Activated naive CD4-positive, alpha-beta T cell treated with anti-CD3 and anti-CD28 coated beads, Interleukin-2, amount 50 U/mL, for 16 hours (primary cell): ENCODE results near the gene DVL1.

ENCODE experiments used
- DNase-seq: peaks from one replicate; pipeline ENCODE4 v3.0.0-alpha.2; 2020

Gene DVL1

GRCh38 chr1:1309251-1310108 lies 39.7 kb downstream of the DVL1 start:
- no peak for DNase-seq

- no peak for DNase-seq
These were observed 40.4 kb downstream of the DVL1 start for GRCh38 chr1:1308756-1309250.

DNA sequence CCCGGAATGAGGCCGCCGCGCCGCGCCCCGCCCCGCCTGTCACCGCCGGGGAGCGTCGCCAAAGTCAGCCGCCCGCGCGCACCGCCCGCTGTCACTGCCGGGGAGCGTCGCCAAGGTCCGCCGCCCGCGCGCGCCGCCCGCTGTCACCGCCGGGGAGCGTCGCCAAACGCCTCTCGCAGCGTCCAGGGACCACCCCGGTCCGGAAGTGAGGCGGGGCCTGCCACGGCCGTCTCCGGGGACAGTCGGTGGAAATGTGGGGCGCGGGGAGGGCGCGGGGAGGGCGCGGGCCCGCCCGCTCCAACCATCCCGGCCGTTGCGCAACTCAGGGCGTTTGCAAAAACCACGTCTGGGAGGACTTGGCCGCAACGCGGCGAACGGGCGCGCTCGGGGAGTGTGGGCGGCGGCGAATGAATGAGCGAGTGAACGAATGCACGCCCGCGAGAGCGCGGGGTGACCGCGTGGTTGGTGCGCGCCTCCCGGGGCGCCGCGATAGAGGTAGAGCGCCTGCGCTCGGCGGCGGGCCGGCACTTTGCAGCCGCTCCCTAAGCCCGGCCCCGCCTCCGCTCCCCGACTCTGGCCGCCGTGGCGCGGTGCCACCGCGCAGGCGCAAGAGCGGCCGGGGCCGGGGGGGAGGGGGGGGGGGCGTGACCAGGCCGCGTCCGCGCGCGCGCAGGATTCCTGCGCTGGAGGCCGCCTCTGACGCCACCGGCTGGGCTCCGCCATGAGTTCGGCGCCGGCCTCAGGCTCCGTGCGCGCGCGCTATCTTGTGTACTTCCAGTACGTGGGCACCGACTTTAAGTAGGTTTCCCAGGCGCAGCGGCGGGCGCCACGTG lies 41.1 kb downstream of the DVL1 start, which contains the start of the genes ACAP3 and PUSL1:
ACAP3 (minus strand) TSS at position 8 of the 833 bp plus-strand sequence. CDS start 115 bp downstream, outside the sequence.
PUSL1 (plus strand) TSS at position 675 of the 833 bp plus-strand sequence; CDS start at position 722, 47 bp downstream.
- DNase-seq, result peak; percentile 91

DNA sequence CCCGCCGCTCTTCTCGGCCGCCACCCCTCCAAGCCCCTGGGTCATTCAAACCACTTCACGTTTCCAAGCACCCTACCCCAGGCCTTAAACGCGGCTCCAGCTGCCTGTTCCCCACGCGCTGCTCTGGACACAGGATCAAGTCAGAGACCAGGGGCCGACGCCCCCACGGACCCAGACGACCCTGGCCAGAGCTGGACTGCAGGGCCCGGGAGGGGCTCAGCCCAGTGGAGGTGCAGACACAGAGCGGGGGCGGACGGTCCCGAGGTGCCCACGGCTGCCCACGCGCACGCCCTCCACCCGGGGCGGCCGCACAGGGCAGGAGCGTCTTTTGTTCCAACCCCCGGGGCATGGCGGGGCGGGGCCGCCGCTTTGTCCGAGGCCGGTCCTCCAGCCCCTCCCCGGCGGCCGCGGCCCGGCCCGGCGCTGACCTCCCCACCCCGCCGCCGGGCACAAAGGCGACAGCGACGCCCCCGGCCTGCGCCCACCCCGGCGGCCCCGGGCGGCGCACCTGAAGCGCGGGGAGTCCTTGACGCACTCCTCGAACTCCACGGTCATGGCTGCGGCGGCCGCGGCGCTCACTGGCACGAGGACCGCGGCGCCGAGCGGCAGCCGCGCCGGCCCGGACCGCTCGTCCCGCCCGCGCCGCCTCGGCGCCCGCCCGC lies 41.8 kb downstream of the DVL1 start:
- no peak for DNase-seq

DNA sequence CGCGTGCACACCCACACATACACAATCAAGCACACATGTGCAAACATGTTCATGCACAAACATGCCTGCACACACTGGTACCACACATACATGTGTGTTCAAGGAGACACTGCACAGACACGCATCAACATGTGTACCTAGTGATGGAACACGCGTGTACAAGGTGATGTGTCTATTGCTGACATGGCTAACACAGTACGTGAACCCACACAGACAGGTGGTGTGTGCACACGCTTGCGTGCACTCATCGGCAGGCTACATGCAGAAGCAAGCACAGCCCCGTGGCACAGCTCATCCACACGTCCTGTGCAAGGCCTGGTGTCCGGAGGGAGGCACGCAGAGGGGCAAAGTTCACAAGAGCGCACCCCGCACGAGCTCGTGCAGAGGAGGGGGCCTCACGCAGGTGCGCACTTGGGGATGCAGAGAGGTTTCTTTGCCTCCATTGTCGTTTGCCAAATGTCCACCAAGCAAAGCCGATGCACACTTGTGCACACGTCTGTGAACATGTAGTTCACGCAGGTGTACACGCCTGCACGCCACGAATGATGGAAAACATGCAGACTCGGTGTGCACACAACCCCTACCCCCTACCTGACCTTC lies 42.5 kb downstream of the DVL1 start:
- no peak for DNase-seq

GRCh38 chr1:1306070-1306660 lies 43.1 kb downstream of the DVL1 start:
- DNase-seq, result no peak

DNA sequence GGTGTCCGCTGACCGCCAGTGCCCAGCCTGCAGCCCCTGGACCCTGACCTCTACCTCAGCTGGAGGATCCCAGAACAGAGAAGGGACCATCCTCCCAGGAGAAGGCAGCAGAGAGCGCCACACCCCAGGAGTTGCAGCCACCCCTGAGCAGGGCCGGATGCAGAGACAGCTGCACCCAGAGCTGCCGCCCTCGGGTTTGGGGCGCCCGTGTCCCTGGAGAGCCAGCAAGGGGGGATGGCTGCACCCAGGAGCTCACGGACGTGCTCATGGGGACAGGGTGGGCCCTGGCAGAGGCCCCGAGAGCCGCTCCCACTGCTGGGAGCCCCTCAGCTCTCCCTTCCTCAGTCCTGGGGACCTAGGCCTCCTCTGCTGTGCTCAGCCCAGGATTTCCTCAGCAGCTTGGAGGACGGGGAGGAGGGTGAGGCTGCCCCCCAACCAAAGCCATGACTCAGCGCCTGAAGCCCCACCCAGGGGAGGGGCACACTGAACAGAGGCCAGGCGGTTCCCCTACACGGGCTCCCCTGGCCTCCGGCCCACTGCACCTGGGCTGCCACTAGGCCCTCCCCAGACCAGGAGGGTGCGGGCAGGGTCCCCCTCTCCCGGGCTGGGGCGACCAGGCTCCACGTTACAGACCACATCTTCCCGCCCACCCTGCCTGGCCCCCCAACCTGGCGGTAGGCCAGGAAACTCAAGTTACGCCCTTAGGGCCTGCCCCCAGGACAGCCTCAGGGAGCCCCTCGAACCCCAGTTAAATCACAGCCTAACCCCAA lies 43.7 kb downstream of the DVL1 start:
- DNase-seq, result peak; percentile 78

DNA sequence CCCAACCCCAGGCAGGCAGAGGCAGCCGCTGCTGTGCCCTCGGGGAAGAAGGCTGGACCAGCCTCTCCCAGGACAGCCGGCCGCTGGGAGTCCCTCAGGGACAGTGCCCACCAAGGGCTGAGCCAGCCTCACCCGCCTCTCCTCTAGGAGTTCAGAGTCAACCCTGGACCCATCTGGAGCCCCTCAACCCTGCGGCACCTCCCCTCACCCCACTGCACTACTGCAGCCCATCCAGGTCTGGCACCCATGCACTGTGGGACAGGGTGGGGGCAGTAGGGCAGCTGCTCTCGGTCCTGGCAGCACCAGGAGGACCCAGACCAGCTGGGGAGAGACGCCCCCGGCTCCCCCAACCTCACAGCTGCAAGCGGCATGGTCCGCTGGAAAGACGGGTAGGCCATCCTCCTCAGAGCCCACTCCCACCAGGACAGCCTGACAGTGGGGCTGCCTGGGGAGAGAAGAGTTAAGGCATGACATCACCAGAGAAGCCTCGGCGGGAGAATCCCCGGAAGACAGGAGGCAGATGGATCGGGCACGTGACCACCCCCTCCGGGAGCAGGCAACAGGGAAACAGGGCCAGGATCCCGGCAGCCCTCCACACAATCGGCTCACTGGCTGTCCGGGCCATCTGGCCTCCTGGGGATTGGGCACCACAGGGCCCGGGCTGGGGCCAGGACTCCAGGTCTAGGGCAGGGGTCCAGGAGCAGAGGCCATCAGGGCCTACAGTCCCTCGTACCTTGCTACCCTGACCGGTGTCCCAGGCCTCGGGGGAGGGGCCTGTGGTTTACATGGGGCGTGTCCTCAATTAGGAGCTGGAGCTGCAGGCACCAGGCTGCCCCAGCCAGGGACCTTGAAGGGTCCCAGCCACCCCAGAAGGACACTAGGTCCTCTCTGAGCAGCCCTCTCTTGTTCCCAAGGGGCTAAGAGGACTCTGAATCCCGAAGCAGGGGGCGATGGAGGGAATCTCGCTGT lies 44.6 kb downstream of the DVL1 start:
- no peak for DNase-seq

- no peak for DNase-seq
These were observed 45.5 kb downstream of the DVL1 start for GRCh38 chr1:1303736-1304135.

GRCh38 chr1:1302951-1303509 lies 46.2 kb downstream of the DVL1 start:
- no peak for DNase-seq

DNA sequence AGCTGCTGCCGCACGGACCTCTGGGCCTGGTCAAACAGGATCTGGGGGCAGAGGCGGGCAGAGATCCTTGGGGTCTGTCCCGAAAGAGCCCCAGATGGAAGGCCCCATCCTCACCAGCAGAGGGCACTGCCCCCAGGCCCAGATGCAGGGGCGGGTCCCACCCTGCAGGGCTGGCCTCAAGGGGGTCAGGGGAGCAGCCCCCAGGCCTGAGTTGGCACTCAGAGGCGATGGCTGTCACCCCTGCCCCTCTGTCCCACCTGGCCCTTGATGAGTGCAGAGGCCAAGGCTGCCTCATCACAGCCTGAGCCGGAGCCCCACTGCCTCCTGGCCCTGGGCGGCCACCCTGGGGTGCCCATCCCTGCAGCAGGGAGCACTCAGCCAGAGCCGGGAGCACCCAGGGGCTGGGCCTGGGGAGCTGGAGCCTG lies 47.2 kb downstream of the DVL1 start:
- DNase-seq, result no peak

GRCh38 chr1:1300352-1300739 lies 48.9 kb downstream of the DVL1 start:
- no peak for DNase-seq

GRCh38 chr1:1299686-1300351 lies 49.4 kb downstream of the DVL1 start:
- DNase-seq, result peak; percentile 38

DNA sequence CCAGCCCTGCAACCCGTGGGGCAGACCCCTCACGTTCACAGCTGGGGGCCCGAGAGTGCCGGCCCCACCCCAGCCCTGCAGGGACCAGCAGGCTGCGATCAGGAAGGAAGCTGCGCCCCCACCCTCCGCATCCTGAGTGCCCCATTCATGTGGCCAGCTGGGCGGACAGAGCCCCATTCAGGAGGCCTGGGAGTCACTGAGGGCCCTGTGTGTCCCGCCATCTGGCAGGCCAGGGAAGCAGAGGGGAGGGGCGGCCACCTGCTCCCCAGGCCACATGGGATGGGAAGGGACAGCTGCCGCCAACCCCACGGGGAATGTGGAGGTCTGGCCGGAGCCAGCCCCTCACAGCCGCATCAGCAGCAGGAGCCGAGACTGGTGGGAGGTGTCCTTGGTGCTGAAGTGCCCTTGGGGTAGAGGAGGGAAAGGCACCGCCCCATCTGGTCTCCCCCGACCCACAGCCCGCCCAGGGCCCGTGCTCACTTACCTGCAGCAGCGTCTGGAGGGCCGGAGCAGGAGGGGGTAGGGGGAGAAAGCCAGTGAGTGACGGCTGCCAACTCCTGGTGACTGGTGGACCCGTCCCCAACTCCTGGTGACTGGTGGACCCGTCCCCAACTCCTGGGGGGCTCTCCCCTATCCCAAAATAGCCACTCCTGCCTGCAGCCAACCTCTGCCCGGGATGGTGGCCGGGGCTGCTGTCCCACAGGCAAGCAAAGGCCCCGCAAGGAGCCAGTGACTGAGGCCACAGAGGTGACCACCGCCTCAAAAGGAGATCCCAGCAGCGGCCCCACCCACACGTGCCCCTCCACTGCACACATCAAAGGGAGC lies 50.1 kb downstream of the DVL1 start:
- DNase-seq, result no peak

DNA sequence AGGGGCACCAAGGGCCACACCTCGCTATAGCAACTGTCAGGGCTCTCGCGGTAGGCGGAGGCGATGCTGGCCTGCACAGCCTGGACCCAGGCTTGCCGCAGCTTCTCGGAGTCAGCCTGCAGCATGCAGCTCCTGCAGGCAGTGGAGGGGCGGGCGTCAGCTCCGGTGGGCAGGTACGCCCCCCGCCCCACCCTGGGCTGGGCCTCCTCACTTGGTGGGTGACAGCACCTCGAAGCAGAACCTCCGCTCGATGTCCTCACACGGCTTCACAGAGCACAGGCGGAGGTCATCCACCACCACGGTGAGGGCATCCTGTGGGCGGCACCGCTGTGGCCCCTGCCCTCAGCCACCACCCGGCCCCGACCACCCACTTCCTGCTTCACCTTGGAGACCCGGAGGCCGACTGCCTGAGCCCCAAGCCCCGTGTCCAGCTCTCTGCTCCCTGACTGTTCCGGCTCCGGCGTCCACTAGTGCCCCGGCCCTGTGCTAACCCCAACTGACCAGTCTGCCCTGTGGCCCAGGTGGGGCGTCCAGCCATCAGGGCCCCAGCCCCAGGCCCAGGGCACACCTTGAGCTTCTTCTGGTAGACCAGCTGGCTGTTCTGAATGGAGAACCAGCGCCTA lies 51.3 kb downstream of the DVL1 start:
- no peak for DNase-seq

DNA sequence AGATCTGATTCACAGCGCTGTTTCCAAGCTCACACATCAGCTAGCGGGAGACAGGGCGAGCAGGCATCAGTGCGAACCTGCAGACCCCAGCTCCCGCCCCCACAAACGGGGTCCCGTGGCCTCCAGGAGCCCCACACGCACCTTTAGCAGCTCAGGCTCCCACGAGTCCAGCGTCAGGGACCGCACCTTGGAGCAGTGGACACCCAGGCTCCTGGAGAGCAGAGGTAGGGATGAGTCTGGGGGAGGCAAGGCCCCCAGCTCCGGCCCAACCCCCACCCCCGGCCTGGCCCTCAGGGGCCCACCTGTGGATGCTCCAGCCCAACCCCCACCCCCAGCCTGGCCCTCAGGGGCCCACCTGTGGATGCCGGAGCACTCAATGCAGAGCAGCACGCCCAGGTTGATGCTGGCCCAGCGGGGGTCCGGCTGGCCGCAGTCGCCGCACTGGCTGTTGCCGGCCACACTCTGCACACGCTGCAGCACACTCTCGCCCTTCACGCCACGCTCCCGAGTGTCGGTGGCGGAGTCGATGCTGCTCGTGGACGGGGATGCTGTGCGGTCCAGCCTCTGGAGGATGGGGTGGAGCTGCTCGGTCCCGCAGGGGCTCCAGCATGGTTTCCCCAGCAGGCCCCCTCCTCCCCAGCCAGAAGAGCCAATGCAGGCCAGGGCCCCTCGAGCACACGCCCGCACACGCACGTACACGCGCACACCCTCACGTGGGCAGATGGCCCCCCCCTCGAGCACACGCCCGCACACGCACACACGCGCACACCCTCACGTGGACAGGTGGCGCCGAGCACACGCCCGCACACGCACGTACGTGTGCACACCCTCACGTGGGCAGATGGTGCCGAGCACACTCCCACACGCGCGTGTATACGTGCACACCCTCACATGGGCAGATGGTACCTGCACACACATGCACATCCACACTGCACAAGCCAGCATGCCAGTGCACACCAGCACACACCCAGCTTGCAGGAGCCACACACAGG lies 52.9 kb downstream of the DVL1 start:
- DNase-seq, result no peak
